ENCODE data around the gene GAPVD1.

DNA sequence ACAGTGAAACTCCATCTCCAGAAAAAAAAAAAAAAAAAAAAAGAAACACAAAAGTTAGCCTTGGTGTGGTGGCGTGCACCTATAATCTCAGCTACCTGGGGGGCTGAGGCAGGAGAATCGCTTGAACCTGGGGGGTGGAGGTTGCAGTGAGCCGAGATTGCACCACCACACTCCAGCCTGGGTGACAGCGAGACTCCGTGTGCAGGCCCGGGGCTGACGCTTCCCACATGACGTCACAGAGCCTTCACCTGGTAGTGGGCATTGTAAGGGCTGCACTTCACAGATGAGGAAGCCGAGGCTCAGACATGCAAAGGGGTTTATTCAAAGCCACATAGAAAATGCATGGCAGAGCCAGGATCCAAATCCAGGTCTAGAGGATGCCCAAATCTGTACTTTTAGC lies 114.2 kb downstream of the GAPVD1 start:
- TF ChIP-seq, protein P1, sequence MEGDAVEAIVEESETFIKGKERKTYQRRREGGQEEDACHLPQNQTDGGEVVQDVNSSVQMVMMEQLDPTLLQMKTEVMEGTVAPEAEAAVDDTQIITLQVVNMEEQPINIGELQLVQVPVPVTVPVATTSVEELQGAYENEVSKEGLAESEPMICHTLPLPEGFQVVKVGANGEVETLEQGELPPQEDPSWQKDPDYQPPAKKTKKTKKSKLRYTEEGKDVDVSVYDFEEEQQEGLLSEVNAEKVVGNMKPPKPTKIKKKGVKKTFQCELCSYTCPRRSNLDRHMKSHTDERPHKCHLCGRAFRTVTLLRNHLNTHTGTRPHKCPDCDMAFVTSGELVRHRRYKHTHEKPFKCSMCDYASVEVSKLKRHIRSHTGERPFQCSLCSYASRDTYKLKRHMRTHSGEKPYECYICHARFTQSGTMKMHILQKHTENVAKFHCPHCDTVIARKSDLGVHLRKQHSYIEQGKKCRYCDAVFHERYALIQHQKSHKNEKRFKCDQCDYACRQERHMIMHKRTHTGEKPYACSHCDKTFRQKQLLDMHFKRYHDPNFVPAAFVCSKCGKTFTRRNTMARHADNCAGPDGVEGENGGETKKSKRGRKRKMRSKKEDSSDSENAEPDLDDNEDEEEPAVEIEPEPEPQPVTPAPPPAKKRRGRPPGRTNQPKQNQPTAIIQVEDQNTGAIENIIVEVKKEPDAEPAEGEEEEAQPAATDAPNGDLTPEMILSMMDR (IDR thresholded peaks at IDR 0.05) = no peak
- no peak for TF ChIP-seq POLR2A (IDR thresholded peaks at IDR 0.05)

All from breast epithelium (tissue), 3 donors.